GM12872 (cell line): ENCODE data around the gene NFKBIZ.

Source experiments
- CTCF ChIP-seq: IDR thresholded peaks from 3 replicates; pipeline ENCODE4 v1.5.1; 2011; ENCODE audit warnings: low read depth, mild to moderate bottlenecking, low read length, moderate library complexity; ENCODE audit not compliant: insufficient read depth

NFKBIZ gene

GRCh38 chr3:101861789-101862415, 12.6 kb downstream of the NFKBIZ start:
- TF ChIP-seq CTCF: no peak

- no peak for TF ChIP-seq CTCF
Observed at GRCh38 chr3:101862416-101863165, 13.3 kb downstream of the NFKBIZ start.

- no peak for TF ChIP-seq CTCF
Observed at GRCh38 chr3:101865751-101866509, 16.6 kb downstream of the NFKBIZ start.

GRCh38 chr3:101867511-101867910, 18.2 kb downstream of the NFKBIZ start:
- TF ChIP-seq CTCF: no peak

GRCh38 chr3:101867996-101868395, 18.7 kb downstream of the NFKBIZ start:
- no peak for TF ChIP-seq CTCF

- TF ChIP-seq CTCF: no peak
Observed at GRCh38 chr3:101868534-101869464, 19.5 kb downstream of the NFKBIZ start.
